GM21360 (cell line): ENCODE data around the gene CUBN.

Experiments
- ATAC-seq: cut with Tn5 transposase; IDR thresholded peaks from one replicate; pipeline ENCODE4 v1.9.1; 2021; ENCODE audit warnings: mild to moderate bottlenecking, moderate library complexity; ENCODE audit not compliant: unreplicated experiment

The CUBN gene

DNA sequence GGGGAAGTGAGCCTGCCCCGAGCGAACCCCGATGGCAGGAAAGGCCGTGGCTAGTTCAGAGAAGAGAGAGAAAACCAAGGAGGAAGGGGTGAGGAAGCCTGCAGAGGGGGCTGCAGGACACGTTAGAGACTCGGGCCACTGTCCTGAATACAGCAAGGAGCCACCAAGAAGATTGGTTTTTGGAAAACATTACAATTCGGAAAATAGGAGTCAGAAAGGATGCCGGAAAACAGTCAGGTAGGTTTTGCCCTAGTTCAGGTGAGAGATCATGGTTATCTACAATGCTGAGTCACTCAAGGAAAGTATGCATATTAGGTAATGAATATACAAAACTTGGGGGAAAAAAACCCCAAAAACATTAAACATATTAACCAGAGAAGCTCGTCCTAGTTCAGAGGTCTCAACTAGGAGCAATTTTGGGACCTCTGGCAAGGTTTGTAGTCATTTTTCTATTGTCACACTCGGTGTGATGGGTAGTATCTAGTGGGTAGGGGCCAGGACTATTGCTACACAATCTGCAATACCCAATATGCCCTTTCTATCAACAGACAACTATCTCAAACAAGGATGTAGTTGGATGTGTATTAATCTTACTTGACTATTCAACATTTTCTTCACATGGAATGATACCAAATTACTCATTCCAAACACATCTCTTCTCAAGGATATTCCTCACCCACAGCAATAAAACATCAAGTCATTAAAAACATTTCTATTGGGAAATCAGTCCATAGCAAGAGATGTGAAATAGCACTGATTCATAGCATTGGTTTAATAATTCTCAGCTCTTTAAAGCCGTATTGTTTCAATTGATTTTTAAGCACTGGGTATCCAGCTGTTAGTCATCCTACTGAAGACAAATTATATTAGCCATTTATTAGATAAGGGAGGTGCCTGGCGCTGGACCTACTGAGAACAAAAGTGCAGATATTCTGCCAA is 238.0 kb downstream of the CUBN start:
- ATAC-seq: no peak

DNA sequence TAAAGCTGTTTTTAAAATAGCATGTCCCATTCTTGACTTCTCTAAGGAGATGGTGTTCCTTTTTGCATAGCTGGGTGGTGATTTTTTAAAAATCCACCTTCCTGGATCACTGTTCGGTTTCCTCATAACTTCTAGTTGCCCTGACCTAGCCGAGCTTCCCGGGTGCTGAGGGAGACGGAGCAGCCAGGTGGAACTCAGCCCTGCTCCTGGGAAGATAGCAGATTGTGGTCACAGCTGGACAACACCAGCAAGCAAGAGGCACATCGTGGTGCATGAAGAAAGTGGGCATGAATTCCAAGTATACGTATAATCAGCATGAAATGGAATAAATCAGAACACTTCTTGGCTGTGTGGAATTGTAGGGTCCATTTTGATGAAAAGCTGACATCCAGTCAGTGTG is 238.9 kb downstream of the CUBN start:
- ATAC-seq: no peak

DNA sequence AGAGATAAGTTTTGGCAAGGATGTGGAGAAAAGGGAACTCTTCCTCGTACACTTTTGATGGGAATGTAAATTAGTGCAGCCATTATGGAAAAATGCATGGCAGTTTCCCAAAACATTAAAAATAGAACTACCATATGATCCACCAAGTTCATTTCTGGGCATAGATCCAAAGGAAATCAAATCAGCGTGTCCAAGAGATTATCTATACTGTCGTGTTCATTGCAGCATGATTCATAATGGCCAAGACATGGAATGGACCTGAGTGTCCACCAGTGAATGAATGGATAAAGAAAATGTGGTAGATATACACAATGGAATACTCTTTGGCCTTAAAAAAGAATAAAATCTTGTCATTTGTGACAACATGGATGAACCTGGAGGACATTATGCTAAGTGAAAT is 242.0 kb downstream of the CUBN start:
- no peak for ATAC-seq

DNA sequence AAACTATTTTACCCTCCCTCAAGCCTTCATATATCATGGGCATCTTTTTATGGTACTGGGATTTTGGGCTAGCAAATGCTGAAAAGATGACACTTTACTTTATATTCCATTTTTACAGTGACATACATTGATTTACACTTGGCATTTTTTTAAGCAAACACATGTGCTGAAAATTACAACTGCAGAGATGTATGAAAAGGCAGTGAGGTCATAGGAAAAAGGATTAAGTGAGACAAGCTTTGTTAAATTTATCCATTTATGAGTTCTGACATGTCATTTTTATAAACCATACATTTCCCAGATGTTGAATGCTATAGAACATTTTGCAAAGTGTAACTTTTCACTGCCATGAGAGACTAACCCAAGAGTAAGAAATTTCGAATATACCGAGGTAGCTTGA is 243.6 kb downstream of the CUBN start:
- ATAC-seq: no peak

DNA sequence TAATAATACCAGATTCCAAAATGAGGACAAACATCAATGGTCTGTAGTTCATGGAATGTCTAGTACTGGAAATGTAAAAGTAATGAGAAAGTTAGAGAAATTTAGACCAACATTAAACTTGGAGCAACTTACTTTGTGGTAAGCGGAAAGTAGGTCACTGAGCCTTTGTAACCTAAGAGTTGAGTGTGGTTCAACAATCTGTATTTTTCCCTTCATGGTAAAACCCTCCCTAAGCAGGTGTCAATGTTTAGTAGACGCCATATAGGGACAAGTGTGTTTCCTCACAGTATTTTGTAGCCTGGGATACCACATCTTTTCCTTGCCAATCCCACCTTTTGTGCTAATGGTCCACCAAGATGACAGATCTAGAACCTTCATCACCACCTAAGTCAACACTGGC is 245.1 kb downstream of the CUBN start:
- ATAC-seq: no peak

DNA sequence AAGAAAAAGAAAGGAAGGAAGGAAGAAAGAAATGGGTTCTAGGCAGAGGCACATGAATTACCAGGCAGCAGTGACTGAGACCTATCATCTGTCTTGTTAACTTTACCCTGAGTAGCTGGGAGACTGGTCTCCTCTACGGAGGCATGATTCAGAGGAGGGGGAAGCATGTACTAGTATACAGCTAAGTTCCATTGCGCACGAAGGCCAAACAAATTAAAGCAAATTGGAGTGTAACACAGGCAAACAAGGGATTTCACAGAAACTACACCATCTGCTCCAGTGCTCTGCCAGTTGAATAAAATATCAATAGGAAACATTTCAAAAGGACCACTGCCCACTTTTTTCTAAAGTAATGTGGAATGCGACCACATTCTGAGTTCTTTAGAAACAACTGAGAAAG is 246.5 kb downstream of the CUBN start:
- ATAC-seq: no peak

DNA sequence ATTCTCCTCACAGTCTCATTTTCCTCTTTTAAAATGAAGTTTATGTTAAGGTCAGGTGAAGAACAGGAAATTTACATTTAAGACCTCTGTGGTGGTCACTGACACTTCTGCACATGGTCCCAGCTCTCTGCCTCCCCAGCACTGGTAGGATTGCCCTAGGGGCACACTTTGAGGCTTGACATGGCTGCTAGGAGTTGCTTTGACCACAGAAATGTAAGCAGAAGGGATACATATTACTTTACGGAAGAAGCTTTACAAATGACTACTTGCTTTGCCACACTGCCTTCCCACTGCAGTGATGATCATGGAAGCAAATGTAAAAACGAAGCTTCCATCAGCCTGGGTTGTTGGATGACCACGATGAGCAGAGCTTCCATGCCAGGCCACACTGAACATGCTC is 259.3 kb downstream of the CUBN start:
- ATAC-seq: no peak

DNA sequence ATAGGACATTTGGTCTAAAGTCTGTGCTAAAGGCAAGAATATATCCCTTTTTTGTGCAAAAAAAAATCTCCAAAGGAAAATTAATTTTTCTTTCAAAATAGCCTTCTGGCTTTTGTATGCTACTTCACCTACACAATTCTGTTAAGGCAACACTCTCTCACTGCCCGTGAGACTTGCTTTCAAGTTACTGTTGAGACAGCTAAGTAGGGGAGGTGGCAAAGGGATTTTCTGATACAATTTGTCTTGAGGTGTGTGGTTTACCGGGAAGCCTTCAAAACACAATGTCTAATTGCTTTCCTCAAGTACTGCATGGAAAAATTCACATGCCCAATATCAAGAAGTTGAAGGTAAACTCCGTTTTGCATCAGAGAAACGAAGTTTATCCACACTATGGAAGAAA is 261.6 kb downstream of the CUBN start:
- no peak for ATAC-seq

DNA sequence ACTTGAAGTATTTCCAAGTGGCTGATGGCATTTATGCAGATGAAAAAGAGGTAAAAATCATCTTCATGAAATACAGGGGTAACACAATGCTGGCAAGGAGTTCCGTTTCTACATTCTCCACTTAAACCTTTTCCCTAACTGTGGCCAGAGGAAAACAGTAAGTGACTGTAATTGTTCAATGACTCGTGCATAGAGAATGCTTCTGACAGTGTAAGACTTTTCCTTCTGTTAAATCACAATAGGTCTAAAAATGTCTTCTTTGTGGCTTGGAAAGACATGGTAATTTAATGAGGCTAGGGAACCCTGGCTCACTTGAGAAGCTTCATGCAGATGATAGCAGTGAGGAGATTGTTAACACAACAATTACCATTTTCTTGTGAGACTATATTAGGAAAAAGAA is 262.1 kb downstream of the CUBN start:
- no peak for ATAC-seq

DNA sequence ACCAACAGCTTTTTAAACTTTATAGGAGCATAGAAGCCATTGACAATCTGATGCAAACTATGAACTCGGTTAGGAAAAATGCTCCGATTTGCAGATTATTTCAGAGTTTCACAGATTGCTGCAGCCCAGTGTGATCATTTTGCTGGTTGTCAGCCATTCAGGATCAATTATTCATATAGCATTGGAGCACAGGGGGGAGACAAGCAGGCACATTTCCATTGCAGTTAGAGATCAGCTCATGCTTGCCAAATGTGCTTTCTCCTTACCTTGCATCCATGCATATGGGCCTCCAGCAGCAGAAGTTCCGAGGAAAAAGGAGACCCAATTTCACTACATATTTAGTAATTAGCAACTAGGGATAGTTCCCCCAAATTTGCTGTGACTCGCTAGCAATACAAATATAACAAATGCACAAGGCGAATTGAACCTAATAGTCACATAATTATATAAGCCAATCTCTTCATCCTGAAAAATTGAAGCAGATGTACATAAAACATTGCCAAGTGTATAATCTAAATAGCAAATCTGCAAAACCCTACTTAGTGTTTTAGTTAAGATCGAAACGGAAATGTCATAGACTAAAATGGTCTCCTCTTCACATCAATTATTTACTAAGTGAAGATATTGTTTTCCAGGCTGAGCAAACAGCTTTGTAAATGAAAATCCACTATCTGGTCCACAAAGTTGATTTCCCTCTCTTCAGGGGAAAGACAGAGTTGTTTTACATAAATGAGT is 262.9 kb downstream of the CUBN start:
- ATAC-seq: no peak

DNA sequence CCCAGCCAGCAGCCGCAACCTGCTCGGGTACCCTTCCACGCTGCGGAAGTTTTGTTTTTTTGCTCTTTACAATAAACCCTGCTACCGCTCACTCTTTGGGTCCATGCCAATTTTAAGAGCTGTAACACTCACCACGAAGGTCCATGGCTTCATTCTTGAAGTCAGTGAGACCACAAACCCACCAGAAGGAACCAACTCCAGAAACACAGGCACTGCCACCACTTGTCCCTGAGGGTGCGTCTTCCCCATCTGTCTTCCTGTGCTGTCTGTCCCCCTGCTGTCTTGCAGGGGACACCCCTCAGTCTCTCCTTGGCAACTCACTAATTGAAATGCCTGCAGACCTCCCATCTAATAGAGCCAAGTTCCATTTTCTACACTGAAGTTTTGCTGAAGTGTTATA is 263.8 kb downstream of the CUBN start:
- no peak for ATAC-seq

DNA sequence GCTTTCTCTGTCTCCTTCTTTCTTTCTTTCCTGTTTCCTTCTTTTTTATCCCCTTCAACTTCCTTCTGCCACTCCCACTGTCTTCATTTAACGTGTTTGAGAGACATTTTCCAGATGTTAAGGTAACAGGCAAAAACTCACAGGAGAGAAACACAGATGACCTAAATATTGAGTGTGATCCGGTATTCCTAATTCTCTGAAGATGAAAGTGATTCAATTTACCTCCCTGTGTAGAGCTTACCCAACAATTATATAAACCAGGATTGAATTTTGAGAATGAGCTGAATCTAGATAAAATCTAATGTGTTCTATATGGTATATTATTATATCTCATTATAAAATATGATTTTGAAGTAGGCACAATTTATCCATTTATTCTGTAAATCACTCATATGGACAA is 265.8 kb downstream of the CUBN start:
- ATAC-seq: no peak

DNA sequence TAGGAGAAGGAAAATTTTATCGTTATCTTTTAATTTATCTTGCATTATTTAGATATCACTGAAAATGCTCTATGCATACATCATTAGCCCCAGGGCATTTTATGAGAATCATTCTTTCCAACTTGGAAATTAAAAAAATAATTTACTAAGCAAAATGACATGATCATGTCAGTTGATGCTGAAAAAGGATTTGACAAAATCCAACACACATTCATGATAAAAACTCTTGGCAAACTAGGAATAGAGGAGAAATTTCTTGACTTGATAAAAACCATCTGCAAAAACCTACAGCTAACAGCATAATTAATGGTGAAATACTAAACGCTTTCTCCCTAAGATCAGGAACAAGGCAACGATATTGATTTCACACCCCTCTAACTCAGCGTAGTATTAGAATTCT is 272.2 kb downstream of the CUBN start:
- ATAC-seq: no peak

DNA sequence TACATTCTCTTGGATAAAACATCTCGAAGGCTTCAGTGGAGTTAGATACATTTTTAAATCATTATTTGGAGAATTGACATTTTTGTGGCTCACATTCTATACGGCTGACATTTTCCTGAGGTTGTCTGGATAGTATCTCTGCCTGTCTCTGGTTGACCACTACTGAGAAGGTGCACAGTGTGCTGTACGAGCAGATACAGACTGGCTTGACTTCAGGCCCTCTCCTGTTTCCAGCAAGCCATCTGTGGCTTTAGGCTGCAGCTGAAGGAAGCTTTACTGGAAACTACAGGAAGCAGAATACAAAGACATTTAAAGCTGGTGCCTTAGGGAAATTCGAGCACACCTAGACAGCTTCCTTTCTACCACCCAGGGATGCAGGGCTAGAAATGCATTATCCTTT is 273.0 kb downstream of the CUBN start:
- no peak for ATAC-seq

DNA sequence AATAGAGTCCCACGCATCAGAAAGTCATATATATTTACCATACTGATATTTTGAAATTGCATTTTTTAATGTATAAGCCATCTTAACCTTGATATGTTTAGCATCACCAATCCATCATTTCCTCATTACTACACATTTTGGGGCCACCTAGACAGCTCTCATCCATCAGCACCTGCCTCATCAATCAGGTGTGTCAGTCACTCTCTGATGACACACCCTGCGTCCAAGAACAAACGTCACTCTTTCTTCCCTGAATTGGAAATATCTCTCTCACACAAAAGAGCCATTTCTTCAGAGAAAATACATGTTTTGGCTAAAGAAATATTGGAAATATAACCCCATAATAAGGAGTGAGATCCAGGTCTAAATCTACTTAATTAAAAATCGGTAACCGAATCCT is 273.5 kb downstream of the CUBN start:
- no peak for ATAC-seq

DNA sequence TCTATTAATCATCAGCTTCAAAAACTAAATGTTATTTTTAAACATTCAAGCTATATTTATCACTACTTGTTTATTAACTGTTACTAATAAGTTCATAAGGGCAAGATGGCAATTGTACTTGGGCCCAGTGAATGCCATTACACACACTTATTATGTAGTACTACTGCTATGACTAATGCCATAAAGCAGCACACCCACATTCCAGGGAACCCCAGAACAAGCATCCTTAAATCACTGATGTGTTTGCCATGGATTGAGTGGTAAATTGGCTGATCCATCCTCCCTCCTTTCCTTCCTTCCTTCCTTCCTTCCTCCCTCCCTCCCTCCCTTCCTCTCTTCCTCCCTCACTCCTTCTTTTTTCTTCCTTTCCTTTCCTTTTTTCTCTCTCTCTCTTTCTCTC is 275.0 kb downstream of the CUBN start:
- no peak for ATAC-seq

DNA sequence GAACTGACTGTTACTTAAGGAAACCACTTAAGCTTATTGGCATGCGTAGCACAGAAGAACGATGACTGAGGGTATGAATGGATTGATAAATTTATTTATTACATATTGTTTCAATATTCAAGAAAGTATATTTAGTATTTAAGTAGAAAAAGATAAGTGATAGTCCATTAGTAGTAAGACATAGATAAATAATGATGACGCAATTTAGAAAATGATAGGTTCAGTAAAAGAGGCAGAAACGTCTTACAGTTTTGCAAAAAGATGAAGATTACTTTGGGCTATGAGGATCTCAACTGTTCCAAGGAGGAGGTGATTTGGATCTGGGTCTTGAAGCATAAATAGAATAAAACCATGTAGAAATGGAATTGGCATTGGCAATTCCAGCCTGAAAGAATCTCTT is 275.8 kb downstream of the CUBN start:
- no peak for ATAC-seq

DNA sequence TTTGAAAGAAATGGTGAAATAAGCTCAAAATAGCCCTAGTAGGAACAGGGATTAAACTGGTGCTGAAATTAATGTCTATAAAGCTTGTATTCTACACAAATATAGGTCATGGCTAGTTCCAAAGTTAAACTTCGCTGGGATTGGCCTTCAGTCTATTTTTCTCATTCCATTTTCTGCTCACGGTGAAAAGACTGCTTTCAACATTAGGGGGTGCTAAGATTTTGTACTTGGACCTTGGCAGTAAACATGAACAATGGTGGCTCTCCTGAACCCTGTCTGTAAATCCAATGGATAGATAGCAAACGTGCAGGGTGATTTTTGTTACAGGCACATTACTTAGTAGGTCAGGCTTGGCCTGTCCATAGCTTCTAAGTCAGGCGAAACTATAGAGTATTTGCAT is 276.4 kb downstream of the CUBN start:
- no peak for ATAC-seq

DNA sequence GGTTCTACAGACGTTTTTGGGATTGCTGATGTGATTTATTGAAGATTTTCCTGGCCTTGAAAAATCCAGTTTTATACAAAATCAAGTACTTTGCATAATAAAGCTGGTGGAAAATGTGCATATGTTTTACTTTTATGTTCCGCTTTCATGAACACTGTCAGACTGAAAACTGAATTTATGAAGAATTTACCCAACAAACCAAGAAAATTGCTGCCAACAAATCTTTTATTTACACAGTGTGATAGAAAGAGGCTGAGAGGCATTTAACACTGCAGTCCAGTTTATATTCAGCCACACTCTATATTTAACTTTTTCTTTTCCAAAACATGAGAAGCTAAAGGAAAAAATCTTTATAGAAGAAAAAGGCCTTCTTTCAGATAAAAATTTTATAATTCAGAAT is 277.0 kb downstream of the CUBN start:
- ATAC-seq: no peak

DNA sequence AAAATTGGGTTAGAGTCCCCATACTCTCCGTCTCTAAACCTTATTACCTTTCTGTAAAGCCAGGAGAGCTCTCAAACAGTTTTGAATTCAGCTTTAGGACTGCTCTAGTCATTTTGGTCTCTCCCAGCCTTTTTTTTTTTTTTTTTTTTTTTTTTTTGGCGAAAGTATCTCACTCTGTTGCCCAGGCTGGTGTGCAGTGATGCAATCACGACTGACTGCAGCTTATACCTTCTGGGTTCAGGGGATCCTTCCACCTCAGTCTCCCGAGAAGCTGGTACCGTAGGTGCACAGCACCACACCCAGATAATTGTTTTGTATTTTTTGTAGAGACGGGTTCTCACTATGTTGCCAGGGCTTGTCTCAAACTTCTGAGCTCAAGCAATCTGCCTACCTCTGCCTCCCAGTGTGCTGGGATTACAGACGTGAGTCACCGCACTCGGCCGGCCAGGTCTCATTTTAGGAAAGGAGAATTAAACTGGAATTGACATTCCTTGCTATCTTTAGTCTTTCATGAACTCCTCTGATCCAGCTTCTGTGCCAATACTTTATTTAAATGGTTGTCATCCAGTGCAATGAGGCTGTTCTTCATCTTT is 281.0 kb downstream of the CUBN start:
- ATAC-seq: no peak

DNA sequence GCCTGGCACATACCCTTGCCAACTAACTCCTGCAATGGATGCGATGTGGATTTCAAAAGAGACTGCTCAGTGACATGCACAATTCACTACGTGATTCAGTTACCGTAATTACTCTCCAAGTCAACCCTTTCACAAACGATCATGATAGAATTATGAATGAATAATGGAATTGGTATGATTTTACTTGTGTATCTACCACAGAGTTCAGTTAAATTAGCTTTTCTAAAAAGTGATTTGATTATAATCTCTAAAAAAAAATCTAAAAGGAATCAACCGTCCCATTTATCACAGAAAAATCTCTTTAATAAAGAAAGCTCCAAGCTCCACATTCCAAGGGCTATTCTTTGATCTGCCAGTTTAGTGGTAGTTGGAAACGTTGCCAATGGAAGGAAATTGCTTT is 282.0 kb downstream of the CUBN start:
- ATAC-seq: no peak

DNA sequence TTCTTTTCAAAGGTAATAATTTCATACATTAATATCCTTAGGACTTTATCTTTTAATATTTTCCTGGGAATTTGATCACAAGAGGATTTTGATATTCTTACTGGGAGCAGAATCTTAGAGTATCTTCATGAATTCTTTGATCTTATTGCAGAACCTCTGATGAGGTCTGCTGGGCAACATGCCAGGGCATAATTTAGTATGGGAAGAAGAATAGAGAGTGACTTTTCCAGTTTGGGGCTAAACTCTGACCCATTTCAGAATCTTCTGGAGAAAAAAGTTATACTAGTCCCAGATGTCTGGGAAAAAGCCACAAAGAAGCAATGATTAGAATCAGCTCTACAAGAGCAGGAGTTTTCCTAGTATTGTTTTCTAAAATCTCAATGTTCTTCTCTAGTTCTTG is 284.4 kb downstream of the CUBN start:
- ATAC-seq: no peak
